GM12891 (cell line): Measurements from ENCODE around the gene CDH7.
A peak's percentile ranks its signal among the peaks of the same experiment; 100 is the strongest.

Source experiments
- DNase-seq: peaks from one replicate; pipeline ENCODE4 v3.0.0; 2011; ENCODE audit warnings: low spot score; ENCODE audit not compliant: insufficient read length
- FAIRE-seq: peaks from 2 replicates; lab custom pipeline; 2011; peaks lifted over from hg19 to GRCh38; lab: Jason Lieb, UNC
- PAX5 ChIP-seq: IDR thresholded peaks from 2 replicates; pipeline ENCODE4 v1.6.1; 2011; ENCODE audit warnings: low read length, moderate library complexity, mild to moderate bottlenecking; ENCODE audit not compliant: insufficient read depth, severe bottlenecking
- POLR2A ChIP-seq: IDR thresholded peaks from 2 replicates; pipeline ENCODE4 v1.6.1; 2011; ENCODE audit warnings: low read depth, low read length, control low read depth
- POLR2AphosphoS5 ChIP-seq: IDR thresholded peaks from 2 replicates; pipeline ENCODE4 v1.6.1; 2011; ENCODE audit warnings: low read depth, low read length, control low read depth
- POU2F2 ChIP-seq: IDR thresholded peaks from 2 replicates; pipeline ENCODE4 v1.6.1; 2011; ENCODE audit warnings: low read depth, mild to moderate bottlenecking, control low read depth, low read length, moderate library complexity
- SPI1 ChIP-seq: IDR thresholded peaks from 2 replicates; pipeline ENCODE4 v1.6.1; 2011; ENCODE audit warnings: low read depth, low read length, control low read depth
- TAF1 ChIP-seq: IDR thresholded peaks from 2 replicates; pipeline ENCODE4 v1.6.1; 2011; ENCODE audit warnings: low read depth, low read length, control low read depth

CDH7 gene

GRCh38 chr18:65748321-65748720, 2.5 kb upstream of the CDH7 start:
- no peak for TF ChIP-seq POLR2AphosphoS5
- no peak for TF ChIP-seq PAX5
- no peak for TF ChIP-seq POU2F2
- TF ChIP-seq SPI1: no peak
- no peak for TF ChIP-seq TAF1
- TF ChIP-seq POLR2A: no peak
- FAIRE-seq (no peak), DNase-seq (no peak)

- FAIRE-seq (no peak), DNase-seq (no peak)
- TF ChIP-seq PAX5: no peak
- no peak for TF ChIP-seq TAF1
- TF ChIP-seq POLR2A: no peak
- no peak for TF ChIP-seq SPI1
These were observed 971 bp upstream of the CDH7 start for GRCh38 chr18:65749841-65750240.

GRCh38 chr18:65751155-65752085, 608 bp downstream of the CDH7 start:
- DNase-seq: no peak
- TF ChIP-seq POLR2A (no peak), POU2F2 (no peak), POLR2AphosphoS5 (no peak), SPI1 (no peak)
- FAIRE-seq: no peak

- DNase-seq (no peak), FAIRE-seq (no peak)
- TF ChIP-seq SPI1: no peak
These were observed 2.0 kb downstream of the CDH7 start for GRCh38 chr18:65752625-65753325.

GRCh38 chr18:65753520-65753919, 2.7 kb downstream of the CDH7 start:
- no peak for FAIRE-seq
- TF ChIP-seq POLR2A: no peak
- TF ChIP-seq SPI1: peak; percentile 38; the same call in 1 of the 2 replicates
- no peak for TF ChIP-seq POU2F2
- peak; percentile 18 for DNase-seq

- DNase-seq (no peak), FAIRE-seq (no peak)
- no peak for TF ChIP-seq POLR2A
- no peak for TF ChIP-seq PAX5
- TF ChIP-seq POU2F2: no peak
- no peak for TF ChIP-seq POLR2AphosphoS5
- no peak for TF ChIP-seq SPI1
These were observed 3.3 kb downstream of the CDH7 start for GRCh38 chr18:65754121-65754520.

- TF ChIP-seq SPI1 (no peak), POU2F2 (no peak), POLR2A (no peak), TAF1 (no peak), PAX5 (no peak), POLR2AphosphoS5 (no peak)
- DNase-seq: no peak
- no peak for FAIRE-seq
These were observed 4.8 kb downstream of the CDH7 start for GRCh38 chr18:65755616-65756015.

- DNase-seq: no peak
- no peak for TF ChIP-seq POU2F2
- no peak for TF ChIP-seq PAX5
- no peak for TF ChIP-seq SPI1
- no peak for TF ChIP-seq TAF1
- no peak for FAIRE-seq
These were observed 9.6 kb downstream of the CDH7 start for GRCh38 chr18:65760457-65760856.

GRCh38 chr18:65761636-65762295, 11.0 kb downstream of the CDH7 start:
- FAIRE-seq (no peak), DNase-seq (no peak)
- TF ChIP-seq POLR2AphosphoS5 (no peak), POLR2A (no peak), SPI1 (no peak), POU2F2 (no peak), PAX5 (no peak), TAF1 (no peak)
